BJ (cell line): ENCODE results near the gene RBBP7. TPM values are rescaled to one million over a fixed set of nuclear protein-coding genes. Genes with fewer than 3 reads are reported as not detected.

Experiments
- CTCF ChIA-PET: fragments of 350-600 bp; formaldehyde crosslinking; extraction: SDS; loops from one replicate; lab custom pipeline; 2021; ENCODE audit warnings: antibody characterized with exemption, inconsistent platforms; lab: Yijun Ruan, JAX
- POLR2A ChIA-PET: fragments of 300-600 bp; sonication (Branson Sonifier 250); formaldehyde crosslinking; extraction: SDS; loops from one replicate; lab custom pipeline; 2021; ENCODE audit warnings: antibody characterized with exemption; lab: Charles Lee
- DNase-seq: peaks from one replicate; pipeline ENCODE4 v3.0.0-alpha.2; 2011; ENCODE audit warnings: low read depth
- H3K27me3 ChIP-seq: 2 replicates; pipeline ENCODE4 v1.6.0; 2011; ENCODE audit warnings: low read length; ENCODE audit not compliant: control insufficient read depth, insufficient read depth
- H3K36me3 ChIP-seq: 2 replicates; pipeline ENCODE4 v1.5.1; 2011; ENCODE audit warnings: low read length; ENCODE audit not compliant: control insufficient read depth, insufficient read depth
- H3K4me3 ChIP-seq: 2 replicates; pipeline ENCODE4 v1.5.1; 2011; ENCODE audit warnings: low read depth, mild to moderate bottlenecking, control low read depth, low read length
- CTCF ChIP-seq: IDR thresholded peaks from 2 replicates; pipeline ENCODE4 v1.5.1; 2011; ENCODE audit warnings: low read depth, mild to moderate bottlenecking, control low read depth, inconsistent platforms, low read length, moderate library complexity; ENCODE audit not compliant: insufficient read depth
- polyA plus RNA-seq: library from polyadenylated mRNA; depleted of rRNA; stranded (reverse); fragments of >200 nt; gene quantifications from 2 replicates; pipeline ENCODE4 v1.2.3, GENCODE V29; 2011

The RBBP7 gene
- polyA plus RNA-seq, 1 experiment: 123 TPM

- Histone ChIP-seq H3K4me3 (no peak overlapping the region), H3K36me3 (no peaks in the 10 kb centered on the region), H3K27me3 (no peaks in the 10 kb centered on the region)
- ChIA-PET CTCF (interaction anchor here (1.4 to 2.8 kb wide), 3 partner anchors 10 to 174 kb away, joined by 3 to 17 read pairs (median 7); no protein-coding TSS in a partner anchor), POLR2A (no interaction called here)
- no peak for TF ChIP-seq CTCF
- DNase-seq: no peak
These were observed 2.9 kb upstream of the RBBP7 start for GRCh38 chrX:16873106-16873505.

GRCh38 chrX:16870862-16871815 lies 977 bp upstream of the RBBP7 start:
- Histone ChIP-seq H3K27me3 (no peaks in the 10 kb centered on the region), H3K4me3 (peak overlapping the region; percentile 39), H3K36me3 (no peaks in the 10 kb centered on the region)
- no peak for DNase-seq
- ChIA-PET POLR2A (no interaction called here), CTCF (interaction anchor here (1.0 to 1.9 kb wide), 2 partner anchors 11 to 14 kb away, joined by 3 to 9 read pairs; no protein-coding TSS in a partner anchor)
- no peak for TF ChIP-seq CTCF

- POLR2A ChIA-PET: no interaction called here
- no peak for TF ChIP-seq CTCF
- Histone ChIP-seq H3K4me3 (peak overlapping the region; percentile 77), H3K36me3 (no peaks in the 10 kb centered on the region), H3K27me3 (no peaks in the 10 kb centered on the region)
- no peak for DNase-seq
- CTCF ChIA-PET: no interaction called here
These were observed 618 bp downstream of the RBBP7 start for GRCh38 chrX:16869393-16870094.

GRCh38 chrX:16868920-16869319 lies 1.2 kb downstream of the RBBP7 start:
- Histone ChIP-seq H3K4me3 (peak overlapping the region; percentile 77), H3K27me3 (no peaks in the 10 kb centered on the region), H3K36me3 (no peaks in the 10 kb centered on the region)
- no peak for TF ChIP-seq CTCF
- CTCF ChIA-PET: no interaction called here
- POLR2A ChIA-PET: no interaction called here
- DNase-seq: no peak

- no peak overlapping the region for H3K4me3 ChIP-seq
- no peaks in the 10 kb centered on the region for H3K36me3 ChIP-seq
- DNase-seq: no peak
- TF ChIP-seq CTCF: no peak
- no peaks in the 10 kb centered on the region for H3K27me3 ChIP-seq
- ChIA-PET POLR2A (no interaction called here), CTCF (interaction anchor here (2.2 kb wide), 1 partner anchor 12 kb away, joined by 4 read pairs; no protein-coding TSS in a partner anchor)
These were observed 2.2 kb downstream of the RBBP7 start for GRCh38 chrX:16867947-16868346.
